Dedifferentiated amniotic fluid mesenchymal stem cell (primary cell): ENCODE data around the gene HOXA11.

ENCODE experiments used
- DNase-seq: peaks from one replicate; pipeline ENCODE4 v3.0.0-alpha.2; 2016; ENCODE audit errors: extremely low spot score

Gene HOXA11

DNA sequence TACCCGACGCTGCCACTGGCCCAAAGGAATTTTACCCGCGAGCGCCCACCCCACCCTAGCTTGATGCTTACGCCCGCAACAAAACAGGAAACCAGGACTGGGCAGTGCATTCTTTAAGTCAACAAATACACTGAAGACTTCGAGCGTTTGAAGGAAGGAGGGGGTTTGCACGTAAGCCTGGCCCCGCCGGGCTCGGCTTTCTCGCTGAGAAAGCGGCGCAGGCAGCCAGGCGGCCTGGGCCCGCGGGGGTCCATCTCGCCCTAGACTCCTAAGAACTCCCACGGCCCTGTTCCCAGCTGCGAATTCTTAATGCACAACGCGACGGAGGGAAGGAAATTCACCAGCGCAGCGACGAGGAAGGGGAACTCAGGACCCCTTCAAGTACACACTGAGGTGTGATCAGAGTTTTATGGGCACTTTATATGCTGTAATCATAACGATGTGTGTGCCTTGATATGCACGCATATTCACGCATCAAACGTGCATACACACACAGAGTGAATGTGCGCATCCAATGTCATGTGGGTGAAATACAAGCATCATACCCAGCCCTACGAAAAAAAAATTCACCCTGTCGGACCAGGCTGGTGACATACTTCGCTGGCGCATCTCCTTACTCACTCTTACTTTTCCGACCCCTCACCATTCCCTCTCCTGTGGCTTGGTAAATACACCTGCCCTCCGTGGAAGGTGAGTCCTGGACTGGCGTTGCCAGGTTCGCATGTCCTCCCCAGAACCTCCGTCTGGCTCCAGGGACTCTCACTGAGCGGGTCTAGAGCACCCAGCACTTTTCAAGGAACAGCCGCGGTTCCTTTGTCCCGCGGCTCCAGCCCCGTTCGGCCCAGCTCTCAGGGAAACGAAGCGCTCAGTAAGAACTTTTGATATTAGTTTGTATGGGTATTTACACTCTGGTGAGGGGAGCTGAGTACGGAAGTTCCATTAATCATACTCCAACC lies 20.6 kb upstream of the HOXA11 start:
- DNase-seq: no peak

- no peak for DNase-seq
Measured at GRCh38 chr7:27204851-27205322, 19.9 kb upstream of the HOXA11 start.

- DNase-seq: no peak
Measured at GRCh38 chr7:27203964-27204594, 19.0 kb upstream of the HOXA11 start.

DNA sequence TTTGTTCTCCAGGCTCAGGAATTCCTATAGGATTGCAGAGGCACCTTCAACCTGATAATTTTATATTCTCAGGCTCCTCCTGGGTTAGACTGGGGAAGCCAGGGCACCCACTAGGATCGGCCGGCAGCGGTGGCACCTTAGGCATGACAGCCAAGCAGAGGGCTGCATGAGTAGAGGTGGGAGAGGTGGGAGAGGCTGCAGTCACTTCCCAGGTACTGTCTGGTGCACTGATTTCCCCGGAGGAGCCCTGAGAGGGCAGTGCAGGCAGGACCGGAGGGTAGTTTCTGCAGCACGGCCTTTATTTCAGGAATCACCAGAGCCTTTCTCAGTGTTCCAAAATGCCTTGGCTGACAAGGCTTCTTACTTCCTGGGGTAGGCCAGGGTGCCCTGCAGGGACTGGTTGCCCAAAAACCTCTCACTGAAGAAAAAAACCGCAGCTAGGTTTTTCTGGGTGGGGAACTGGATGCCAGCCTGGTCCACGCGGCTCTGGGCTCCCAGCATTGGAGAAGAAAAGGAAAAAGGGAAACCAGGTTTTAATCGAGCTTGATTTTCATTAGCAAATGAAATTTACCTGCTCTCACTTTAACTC lies 18.4 kb upstream of the HOXA11 start:
- no peak for DNase-seq

- DNase-seq: no peak
Measured at GRCh38 chr7:27202862-27203134, 17.8 kb upstream of the HOXA11 start.

DNA sequence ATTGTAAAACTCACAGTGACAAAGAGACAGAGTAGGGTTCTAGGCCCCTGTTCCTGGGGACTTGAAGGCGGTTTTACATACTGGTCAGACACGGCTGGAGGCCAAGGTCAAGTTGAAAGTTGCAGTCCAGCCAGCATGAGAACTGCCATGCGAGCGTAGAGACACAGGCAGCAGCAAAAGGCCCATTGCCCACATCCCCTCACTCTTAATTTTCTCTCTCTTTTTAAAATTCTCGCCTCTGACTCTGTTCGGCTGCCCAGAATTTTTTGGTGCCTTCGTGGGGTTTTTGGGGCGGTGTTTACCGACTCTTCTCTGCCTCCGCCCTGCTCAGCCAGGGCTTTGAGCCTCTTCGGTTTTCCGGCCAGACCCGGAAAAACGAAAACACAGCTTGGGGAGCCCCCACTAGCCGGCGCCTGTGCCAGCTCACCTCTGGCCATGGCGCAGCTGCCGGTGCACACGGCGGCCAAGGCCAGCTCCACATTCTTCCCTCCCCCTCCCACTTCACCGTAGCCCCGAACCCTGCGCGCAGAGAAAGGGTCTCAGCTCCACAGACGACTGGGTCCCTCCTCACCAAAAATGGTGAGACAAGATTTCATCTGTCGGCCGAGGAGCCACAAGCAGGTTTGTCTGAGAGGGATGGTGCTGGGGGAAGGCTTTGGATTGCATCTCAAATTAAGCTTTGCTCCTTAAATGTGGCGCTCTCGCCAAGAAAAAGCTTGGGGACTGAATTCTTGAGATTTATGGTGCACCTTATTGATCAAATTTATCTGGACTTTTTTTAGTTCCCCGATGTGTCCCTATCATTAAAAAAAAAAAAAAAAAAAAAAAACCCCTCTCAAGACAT lies 17.2 kb upstream of the HOXA11 start:
- DNase-seq: no peak

GRCh38 chr7:27201580-27202017 lies 16.6 kb upstream of the HOXA11 start:
- DNase-seq: no peak

DNA sequence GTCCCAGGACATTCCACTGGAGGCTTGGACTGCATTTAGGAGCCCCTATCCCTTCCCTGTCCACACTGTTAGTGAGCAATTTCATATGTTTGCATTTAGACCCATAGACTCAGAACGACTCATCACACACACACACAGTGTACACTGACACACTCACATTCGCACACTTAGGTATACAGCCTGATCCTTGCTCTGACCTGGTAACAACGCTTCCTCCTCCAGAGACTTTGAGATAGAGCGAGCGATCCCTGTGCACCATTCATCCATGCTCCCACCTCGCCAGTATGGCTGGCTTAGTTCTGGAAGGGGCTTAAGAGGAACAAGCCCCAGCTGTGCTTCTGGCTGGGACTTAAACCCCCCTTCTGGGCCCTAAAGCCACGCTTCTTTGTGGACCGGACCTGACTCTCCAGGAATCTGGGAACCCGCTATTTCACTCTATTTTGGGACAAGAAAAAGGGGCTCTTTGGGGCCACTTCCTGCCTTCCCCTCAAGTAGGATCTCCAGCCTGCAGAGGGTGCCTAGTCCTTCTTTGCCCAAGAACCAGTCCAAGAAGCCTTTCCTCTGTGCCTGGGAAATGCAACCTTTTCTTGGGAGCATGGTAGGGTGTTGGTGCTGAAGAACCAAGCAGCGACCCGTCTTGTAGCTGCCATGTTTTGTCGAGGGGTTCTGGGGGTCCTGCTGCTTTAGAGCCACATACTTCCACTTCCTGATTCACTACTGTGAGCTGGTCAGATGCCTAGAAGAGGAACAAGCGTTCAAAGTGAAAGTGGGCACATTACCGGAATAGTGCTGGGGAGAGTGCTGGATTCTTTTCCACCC lies 15.9 kb upstream of the HOXA11 start:
- DNase-seq: no peak

GRCh38 chr7:27199849-27200760 lies 15.1 kb upstream of the HOXA11 start, which contains the start of gene HOXA13:
TSS of gene HOXA13 (minus strand) at chr7:27200091. CDS start at chr7:27200077, 14 bp downstream.
- no peak for DNase-seq

DNA sequence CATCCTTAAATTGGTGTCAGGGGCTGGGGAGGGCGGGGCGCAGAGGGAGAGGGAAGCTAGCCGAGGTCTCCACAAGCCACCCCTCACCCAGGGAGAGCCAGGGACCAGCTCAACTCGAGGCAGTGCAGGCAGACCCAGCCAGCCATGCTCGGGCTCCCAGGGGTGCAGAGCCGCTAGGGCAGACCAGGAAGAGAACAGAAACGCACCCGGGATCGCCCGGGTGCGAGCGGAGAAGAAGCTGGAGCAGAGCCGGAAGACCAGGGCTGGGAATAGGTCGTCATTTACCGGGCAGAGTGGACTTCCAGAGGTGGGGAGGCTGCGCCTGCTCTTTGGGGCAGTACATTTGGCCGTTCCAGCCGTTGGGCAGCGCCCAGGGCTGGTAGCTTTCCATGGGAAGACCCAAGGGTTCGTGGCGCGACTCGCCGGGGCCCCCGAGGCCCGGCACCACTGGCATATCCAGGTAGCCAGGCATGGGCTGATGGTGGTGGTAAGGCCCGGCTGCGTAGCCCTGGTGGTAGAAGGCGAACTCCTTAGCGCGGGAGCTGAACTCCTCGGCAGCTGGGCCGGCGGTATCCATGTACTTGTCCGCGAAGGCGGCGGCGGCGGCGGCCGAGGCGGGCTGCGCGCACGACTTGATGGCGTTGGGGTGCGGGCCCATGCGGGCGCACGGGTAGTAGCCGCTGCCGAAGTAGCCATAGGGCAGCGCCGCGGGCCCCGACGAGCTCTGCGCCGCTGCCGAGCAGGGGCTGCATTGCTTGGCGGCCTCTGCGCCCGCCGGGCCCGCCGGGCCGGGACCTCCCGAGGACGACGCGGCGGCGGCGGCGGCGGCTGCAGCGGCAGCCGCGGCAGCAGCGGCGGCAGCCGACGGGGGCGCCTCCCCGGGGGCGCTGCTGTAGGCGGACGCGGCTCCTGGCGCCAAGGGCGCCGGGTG lies 14.1 kb upstream of the HOXA11 start:
- no peak for DNase-seq

GRCh38 chr7:27198138-27198841 lies 13.3 kb upstream of the HOXA11 start:
- no peak for DNase-seq

- DNase-seq: no peak
Measured at GRCh38 chr7:27197137-27198042, 12.4 kb upstream of the HOXA11 start.

- DNase-seq: peak; percentile 72
Measured at GRCh38 chr7:27196287-27196767, 11.3 kb upstream of the HOXA11 start.

- DNase-seq: no peak
Measured at GRCh38 chr7:27194686-27195379, 9.8 kb upstream of the HOXA11 start.

GRCh38 chr7:27194002-27194352 lies 8.9 kb upstream of the HOXA11 start:
- DNase-seq: no peak

- DNase-seq: no peak
Measured at GRCh38 chr7:27193335-27194001, 8.4 kb upstream of the HOXA11 start.
